Endometrial microvascular endothelial cells (primary cell): Measurements from ENCODE around the gene FGD5. TPM values are rescaled to one million over a fixed set of nuclear protein-coding genes. Genes with fewer than 3 reads are reported as not detected.
"Not testable (repeated sequence)": the region's sequence is repeated elsewhere in the genome, so short reads cannot be mapped to it uniquely, and the experiment has no call there.

ENCODE experiments used
- in situ Hi-C: cut with HindIII; loops from 2 replicates; pipeline ENCODE4 v1.10.0; 2017; ENCODE audit warnings: low sequenced_read_pairs, low pct_unique_long_range_greater_than_20kb; ENCODE audit errors: inconsistent ontology term
- total RNA-seq: library from RNA; depleted of rRNA; stranded (reverse); fragments of >200 nt; gene quantifications from one replicate; pipeline ENCODE4 v1.2.3, GENCODE V29; 2015; ENCODE audit errors: inconsistent ontology term

Gene FGD5
- total RNA-seq, 1 donor from 2014 or later, result 57.0 TPM

DNA sequence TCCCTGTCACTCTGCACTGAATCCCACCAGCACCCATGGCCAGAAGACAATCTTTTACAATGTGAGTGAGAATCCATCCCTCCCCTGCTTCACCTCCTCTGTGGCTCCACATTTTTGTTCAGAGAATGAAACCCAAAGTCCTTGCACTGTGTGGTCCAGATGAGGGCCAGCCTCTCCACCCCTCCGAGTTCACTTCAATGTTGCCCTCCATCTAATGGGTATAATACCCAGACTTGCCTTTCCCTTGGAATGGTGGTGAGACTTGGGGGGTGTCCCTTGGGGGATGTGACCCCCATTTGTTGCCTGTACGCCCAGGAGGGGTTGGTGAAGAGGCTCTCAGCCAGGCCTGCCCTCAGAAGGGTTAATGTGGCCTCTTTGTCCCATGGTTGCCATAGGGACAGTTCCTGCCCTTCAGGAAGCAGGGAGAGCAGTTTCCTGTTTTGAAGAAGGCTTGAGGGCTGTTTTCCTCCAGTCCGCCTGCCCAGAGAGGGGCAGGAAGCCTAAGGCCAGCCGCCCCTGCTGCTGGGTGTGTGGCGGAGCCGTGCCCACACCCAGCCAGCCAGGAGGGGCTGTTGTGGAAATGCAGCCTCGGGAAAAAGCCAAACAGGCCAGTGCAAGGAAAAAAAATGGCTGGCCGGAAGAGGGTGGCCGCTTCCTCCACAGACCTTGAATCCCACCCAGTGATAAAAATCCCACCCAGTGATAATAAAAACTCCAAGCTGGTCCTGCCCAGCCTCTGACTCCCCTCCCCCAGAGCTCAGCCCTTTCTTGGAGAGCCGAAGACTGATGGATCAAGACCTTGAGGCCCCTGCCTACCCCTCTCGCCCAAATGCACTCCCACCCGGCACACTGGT, 14.6 kb upstream of the FGD5 start:
- in situ Hi-C loops, result no loop called here

DNA sequence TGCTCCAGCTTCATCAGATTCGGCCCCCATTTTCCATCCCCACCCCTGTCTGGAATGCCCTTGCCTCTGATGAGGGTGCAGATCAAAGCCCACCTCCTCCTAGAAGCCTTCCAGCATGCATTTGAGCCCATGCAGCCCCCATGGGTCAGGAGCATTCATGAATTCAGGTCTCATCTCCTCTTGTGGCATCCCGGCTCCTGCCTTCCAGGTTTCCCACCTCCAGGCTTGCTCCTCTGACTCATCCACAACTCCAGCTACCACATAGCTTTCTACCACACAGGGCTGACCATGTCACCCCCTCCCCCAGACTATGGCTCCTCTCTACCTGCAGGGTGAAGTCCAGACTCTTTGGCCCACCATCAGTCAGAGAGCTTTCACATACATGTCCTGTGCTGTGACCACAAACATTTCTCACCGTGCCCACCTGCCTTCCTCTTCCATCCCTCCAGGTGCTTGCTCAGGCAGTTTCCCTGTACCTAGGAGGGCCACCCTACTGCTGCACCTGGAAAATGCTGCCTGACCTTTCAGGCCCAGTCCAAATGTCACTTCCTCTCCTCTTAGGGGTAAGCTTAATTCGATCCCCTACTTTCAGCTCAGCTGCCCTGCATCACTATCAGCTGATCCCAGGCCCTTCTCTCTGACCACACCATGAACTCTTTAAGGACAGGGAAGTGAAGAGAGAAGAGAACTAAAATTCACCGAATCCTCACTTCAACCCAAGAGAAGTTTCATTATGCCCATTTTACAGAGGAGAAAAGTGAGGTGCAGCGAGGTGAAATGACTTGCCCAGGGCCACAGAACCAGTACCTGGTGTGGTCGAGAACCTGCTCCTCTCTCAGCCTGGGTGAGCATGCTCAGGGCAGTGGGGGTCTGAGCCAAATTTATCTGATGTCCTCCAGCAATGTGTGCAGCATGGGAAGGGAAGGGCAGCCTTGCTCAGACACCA, 13.7 kb upstream of the FGD5 start:
- in situ Hi-C loops, result no loop called here

DNA sequence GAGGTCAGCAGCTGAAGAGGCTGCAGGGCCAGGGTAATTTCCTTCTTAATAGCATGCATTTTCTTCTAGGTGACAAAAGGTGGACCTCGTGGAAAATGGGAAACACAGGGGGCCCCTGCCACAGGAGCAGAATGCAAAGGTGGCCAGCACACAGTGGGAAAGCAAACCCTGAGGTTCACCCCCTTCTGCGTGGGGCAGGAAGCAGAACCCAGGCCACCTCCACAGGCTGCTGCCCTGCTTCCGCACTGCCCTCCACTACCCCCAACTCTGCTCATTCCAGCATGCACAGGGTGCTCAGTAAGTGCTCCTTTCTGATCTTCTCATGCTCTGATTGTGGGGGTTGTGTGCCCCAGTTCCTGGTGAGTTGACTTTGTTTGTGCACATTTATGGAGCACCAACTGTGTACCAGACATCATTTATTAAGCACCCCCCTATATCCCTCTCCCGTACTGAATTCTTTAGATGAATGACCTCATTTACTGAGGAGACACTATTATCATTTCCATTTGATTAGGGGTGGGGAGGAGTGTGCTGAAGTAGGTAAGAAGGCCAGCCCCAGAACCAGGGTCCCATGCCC, 12.7 kb upstream of the FGD5 start:
- in situ Hi-C loops, result no loop called here

DNA sequence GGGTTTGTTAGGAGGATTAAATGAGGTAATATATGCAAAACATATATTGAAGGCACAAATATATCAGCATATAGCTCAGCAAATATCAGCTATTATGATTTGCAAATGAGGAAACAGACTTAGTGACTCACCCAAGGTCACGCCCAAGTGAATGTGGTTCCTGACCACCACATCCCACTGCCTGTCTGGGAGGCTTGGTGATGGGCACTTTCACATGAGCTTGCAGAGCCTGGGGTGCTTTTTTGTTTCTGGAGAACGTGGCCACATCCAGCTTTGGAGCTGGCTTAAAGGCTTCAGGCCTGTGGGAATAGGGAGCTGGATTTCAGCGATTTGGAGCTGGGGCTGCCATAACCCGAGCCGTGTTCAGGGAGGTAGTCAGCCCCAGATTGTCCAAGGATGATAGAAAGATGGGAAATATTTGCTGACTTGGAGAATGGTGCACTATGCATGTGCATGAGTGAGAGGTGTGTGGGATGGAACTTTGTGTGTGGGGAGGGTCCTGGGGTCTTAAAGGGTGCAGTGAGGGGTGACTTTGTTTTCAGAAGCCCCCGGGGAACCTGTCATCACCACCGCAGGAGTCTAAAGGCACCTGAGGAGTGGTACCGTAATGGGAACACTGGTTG, 12.0 kb upstream of the FGD5 start:
- in situ Hi-C loops, result no loop called here

DNA sequence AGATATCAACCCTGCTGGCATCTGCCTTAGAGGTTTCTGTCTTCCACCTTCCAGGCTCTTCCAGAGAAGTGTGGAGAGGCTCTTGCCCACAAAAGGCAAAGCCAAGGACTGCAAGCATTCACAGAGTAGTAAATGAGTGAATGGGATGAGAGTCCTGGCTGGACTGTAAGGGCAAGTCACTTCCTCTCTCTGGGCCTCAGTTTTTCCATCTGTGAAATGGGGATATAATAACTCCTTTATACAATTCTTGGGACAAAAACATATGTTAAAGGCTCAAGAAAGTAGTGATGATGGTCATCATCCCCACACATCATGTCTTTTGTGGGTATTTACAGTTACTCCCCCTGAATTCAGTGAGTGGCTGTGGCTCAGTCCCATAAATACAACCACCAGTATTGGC, 10.7 kb upstream of the FGD5 start:
- in situ Hi-C loops, result no loop called here

DNA sequence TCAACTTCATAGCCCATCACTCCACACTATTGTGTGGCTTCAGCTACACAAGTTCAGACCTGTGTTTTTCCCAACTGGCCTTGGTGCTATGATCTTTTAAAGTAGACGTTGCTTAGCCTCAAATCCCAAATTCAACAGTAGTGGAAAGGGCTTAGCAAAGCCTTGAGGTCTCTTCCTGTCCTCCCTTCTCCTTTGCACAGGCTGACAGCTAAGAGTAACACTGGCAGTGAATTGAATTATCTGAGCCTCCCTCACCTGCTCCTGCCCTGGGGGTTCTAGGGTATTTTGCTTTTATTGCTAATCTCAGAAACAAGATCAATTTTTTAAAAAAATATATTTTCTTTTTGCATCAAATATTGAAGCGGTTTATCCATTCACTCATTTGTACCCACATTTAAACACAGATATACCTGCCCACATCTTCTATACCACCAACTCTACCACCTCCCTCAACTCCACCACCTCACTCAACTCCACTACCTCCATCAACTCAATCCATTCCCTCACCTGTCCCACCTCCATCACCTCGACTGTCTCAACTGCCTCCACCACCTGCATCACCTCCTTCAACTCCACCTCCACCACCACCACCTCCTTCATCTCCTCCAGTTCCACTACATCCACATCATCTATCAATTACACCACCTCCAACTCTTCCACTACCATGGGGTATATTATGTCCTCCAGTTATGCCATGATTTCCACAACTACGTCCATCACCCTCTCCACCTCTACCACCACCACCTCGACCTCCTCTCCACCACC, 10.1 kb upstream of the FGD5 start:
- in situ Hi-C loops, result no loop called here

DNA sequence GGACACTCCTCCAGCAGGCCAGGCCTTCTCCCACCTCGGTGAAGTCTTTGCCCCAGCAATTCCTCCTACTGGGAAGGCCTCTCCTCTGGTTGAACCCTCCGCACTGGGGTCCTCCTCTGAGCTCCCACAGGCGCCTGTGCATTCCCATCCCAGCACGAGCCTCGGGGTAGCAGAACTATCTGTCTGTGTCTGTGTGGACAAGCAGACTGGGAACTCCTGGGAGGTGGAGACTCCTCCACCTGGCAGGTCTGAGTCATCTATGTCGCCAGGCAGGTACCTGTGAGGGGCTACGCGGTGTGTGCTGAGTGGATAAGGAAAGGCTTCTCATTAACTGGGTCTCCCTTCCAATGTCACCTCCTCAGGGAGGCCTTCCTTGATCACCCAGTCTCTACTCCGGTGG, 9.2 kb upstream of the FGD5 start:
- in situ Hi-C loops, result not testable (repeated sequence)

DNA sequence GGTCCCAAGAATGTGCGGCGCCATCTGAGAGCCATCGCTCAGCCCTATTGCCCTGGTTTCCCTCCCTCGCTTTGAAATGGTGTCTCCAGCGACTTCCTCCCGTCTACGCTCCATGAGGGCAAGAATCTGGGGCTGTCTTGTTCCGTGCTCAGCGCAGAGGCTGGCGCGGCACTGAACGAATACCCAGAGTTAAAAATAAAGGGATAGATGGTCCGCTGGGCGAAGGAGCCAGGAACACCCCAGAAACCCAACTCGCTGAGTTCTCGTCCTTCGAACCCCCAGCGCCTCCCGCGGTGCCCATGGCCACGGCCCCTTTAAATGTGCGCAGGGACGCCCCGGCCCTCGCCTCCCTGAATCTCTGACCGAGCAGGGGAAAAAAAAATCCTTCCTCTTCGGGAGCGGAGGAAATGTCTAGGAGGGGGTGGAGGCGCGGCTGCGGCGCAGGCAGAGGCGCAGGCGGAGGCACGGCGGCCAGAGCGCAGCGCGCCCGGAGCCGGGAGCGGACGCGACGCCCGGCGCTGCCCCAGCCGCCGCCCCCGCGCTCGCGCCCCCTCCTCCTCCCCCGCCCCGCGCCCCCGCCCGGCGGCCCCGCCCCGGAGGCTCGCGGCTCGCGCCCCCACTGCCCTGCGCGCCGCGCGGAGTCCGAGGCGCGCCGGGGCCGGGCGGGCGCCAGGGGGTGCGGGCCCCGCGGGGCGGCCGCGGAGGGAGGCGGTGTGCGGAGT, 8.5 kb upstream of the FGD5 start:
- in situ Hi-C loops, result no loop called here

DNA sequence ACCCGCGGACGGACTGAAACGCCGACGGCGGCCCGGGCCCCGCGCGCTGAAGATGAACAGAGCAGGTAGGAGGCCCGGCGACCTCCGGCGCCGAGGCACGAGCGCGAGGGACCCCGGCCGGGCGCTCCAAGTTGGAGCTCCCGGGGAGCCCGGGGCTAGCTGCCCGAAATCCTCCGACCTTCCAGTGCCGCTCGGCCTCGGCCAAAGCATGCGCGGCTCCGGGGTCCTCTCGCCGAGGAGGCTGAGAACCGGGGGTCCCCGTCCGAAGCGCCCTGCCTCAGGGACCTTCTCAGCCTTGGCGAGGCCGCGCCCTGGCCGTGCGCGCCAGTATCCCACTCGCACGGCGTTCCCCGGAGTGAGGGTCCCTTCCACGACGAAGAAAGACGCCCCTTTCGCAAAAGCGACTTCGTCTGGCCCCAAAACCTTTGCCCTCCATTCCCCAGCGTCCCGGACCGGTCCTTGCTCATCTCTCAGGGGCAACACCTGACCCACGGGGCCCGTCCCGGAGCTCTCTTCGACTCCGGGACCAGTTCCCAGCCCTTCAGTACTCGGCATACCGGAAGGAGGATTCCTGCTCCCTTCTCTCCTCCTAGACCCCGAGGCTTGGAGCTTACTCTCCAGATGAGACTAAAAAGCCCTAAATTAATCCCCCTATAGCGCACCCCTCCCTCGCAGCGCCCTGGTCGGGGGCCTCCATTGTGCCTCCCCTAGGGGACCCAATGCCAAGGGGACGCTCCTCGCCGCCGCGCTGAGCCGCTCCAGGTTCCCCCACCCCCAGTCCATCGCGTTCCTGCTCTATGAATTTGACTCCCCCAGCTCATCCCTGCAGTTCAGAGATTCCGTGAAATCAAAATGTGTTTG, 7.7 kb upstream of the FGD5 start:
- in situ Hi-C loops, result no loop called here

DNA sequence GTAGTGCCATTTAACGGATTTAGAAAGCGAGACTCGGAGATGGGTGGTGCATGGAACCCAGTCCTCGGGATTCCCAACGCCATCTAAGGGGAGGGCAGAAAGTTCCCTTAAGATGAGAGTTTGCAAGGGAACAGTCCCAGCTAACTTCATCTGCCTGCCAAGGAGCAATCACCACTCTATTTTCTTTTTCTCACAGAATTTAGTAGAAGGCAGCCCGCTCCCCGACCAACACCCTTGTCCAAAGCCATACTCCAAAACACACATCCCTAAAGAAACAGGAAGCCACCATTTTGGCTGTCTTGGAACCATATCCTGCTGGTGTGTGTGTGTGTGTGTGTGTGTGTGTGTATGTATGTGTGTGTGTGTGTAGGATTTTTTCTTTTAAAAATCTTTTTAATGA, 7.1 kb upstream of the FGD5 start:
- in situ Hi-C loops, result no loop called here

DNA sequence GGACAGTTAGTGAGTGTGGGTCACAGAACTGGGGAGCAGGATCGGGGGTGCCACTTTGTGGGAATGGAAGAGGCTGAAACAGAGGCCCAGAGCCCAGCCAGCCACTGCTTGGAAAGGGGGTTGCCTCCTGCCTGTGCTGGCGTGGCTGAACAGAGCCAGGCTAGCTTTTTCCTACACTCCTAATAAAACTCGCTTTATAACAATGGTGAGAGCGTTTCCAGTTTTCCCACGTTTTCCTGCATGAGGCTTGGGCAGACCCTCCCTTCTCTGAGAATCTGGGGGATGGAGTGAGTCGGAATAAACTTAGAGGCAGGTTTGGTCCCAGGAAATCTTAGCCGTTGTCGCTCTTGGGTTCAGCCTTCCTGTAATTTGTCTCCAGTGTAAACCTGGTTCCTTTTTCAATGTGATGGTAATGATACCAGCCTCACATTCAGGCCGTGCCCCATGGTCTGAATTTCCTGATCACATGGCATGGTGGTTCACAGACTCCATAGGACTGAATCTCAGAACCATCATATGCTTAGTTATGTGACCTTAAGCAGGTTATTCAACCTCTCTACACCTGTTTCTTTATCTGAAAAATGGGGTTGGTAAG, 6.5 kb upstream of the FGD5 start:
- in situ Hi-C loops, result no loop called here

DNA sequence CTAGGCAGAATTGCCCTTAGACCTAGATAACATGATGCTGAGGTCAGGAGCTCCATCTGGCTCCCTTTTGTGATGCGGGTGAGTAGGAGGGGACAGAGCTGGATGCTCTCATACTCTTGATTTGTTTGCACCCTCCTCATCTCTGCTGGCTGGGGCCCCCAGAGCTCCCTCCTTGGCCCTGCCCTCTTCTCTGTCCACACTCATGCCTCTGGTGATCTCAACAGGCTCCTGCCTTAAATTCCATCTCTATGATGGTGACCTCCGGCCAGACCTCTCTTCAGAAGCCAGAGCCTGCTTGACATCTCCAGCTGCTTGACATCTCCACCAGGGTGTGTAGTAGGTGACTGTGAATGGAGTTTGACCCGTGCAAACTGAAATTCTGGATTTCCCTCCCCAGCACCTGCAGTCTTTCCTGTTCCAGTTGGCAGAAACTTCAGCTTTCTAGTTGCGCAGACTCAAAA, 4.3 kb upstream of the FGD5 start:
- in situ Hi-C loops, result no loop called here

DNA sequence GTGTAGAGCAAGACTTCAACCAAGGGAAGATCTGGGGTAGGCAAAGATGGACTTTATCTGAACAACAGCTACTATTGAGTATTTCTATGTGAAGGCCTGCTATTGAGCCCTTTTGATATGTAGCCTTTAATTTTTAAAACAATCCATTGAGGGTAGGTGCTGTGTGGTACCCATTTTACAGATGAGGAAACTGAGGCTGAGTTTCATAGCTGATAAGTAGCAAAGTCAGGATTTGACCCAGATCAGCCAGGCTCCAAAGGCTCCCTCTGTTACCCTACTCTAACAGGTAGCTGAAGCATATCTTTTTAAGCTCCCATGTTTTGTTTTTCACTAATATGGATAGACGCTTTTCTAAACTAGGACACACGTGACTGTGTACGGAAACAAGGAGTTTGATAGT, 2.4 kb upstream of the FGD5 start:
- in situ Hi-C loops, result no loop called here

DNA sequence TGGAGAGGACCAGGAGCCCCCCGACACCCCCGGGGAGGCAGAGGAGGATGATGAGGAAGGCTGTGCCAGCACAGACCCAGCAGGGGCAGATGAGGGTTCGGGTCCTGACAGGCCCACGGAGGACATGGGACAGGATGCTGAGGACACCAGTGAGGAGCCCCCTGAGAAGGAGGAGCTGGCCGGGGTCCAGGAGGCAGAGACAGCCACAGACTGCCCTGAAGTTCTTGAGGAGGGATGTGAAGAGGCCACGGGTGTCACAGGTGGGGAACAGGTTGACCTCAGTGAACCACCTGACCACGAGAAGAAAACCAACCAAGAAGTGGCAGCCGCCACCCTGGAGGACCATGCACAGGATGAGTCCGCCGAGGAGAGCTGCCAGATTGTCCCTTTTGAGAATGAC, 909 bp downstream of the FGD5 start:
- in situ Hi-C loops, result loop anchor here (10.0 kb wide), 1 partner anchor 105 kb away; no protein-coding TSS in a partner anchor

DNA sequence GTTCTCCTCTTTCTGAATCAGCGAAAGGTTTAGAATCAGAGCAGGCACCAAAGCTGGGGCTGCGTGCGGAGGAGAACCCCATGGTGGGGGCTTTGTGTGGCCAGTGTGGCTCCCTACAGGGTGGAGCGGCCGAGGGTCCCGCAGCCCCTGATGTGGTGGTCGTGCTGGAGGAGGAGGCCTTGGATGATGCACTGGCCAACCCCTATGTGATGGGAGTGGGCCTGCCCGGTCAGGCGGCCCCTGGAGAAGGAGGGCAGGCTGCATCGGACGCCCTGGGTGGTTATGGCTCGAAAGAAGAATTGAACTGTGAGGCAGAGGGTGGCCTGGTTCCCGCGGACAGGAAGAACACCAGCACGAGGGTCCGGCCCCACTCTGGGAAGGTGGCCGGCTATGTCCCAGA, 1.4 kb downstream of the FGD5 start:
- in situ Hi-C loops, result loop anchor here (10.0 kb wide), 1 partner anchor 105 kb away; no protein-coding TSS in a partner anchor

DNA sequence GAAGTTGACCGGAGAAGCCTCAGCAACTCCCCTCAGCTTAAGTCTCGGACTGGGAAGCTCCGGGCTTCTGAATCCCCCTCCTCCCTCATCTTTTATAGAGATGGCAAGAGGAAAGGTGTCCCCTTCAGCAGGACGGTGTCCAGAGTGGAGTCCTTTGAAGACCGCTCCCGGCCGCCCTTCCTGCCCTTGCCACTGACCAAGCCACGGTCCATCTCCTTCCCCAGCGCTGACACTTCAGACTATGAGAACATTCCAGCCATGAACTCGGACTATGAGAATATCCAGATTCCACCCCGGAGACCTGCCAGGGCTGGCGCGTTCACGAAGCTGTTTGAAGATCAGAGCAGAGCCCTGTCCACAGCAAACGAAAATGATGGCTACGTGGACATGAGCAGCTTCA, 2.4 kb downstream of the FGD5 start:
- in situ Hi-C loops, result loop anchor here (10.0 kb wide), 1 partner anchor 104 kb away; no protein-coding TSS in a partner anchor
